T-helper 1 cell treated with Interleukin-12 subunit alpha and Interleukin-12 subunit beta and Interleukin-4 antibody, amounts not matched to agents 30 μg/mL and 1 μg/mL, for 36 hours (primary cell): ENCODE data around the gene CNGA3.
"Not testable (repeated sequence)": the region's sequence is repeated elsewhere in the genome, so short reads cannot be mapped to it uniquely, and the experiment has no call there.

Source experiments
- H3K27ac Mint-ChIP-seq: one replicate; pipeline ENCODE4 v1.8.0; 2021; ENCODE audit warnings: mild to moderate bottlenecking, mixed read lengths
- H3K27me3 Mint-ChIP-seq: one replicate; pipeline ENCODE4 v1.8.0; 2021; ENCODE audit warnings: low read depth, mixed read lengths
- H3K36me3 Mint-ChIP-seq: one replicate; pipeline ENCODE4 v1.8.0; 2021; ENCODE audit warnings: low read depth, mixed read lengths
- H3K4me1 Mint-ChIP-seq: one replicate; pipeline ENCODE4 v1.8.0; 2021; ENCODE audit warnings: low read depth, mixed read lengths
- H3K4me3 Mint-ChIP-seq: one replicate; pipeline ENCODE4 v1.8.0; 2021; ENCODE audit warnings: mild to moderate bottlenecking, moderate library complexity, mixed read lengths
- H3K9me3 Mint-ChIP-seq: one replicate; pipeline ENCODE4 v1.8.0; 2021; ENCODE audit warnings: mixed read lengths

CNGA3 gene

DNA sequence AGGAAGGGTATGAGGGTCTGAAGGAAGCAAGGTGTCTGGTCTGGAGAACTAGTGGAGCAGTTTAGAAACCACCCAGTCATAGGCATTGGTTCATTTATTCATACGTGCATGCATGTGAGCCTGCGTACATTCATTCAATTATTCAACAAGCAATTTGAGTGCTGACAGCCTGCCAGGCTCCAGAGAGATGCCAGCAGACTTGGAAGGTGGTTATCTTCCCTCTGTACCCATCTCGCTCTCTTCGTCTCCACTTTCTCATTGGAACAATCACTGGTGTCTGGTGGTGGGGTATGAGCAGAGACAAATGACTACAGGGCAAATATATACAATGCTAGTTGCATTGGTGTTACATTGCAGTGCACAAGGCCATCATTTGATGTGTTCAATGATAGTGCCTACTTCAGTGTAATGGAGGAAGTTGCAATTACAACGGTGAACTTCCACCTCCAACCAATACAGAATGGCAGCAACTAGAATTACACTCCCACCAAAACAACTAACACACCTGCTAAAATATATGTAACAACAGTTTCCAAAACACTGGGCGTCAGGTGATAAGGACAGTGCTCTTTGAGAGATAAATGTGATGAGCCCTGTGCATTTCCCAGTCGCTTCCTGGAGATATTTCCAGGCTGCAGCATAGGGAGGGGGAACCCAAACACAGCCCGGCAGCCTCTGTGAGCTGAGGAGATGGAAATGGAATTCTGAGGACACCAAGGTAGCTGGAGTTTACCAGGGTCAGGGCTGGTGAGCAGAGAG lies 32.6 kb upstream of the CNGA3 start:
- H3K36me3 Mint-ChIP-seq, result no peaks in the 10 kb centered on the region
- no peak overlapping the region for H3K27ac Mint-ChIP-seq
- no peak overlapping the region for H3K4me3 Mint-ChIP-seq
- H3K27me3 Mint-ChIP-seq, result no peaks in the 10 kb centered on the region
- H3K9me3 Mint-ChIP-seq, result peaks cover 4% of the 10 kb centered on the region
- no peaks in the 10 kb centered on the region for H3K4me1 Mint-ChIP-seq

GRCh38 chr2:98314251-98314650 lies 32.0 kb upstream of the CNGA3 start:
- no peaks in the 10 kb centered on the region for H3K4me1 Mint-ChIP-seq
- H3K36me3 Mint-ChIP-seq, result no peaks in the 10 kb centered on the region
- H3K27ac Mint-ChIP-seq, result no peak overlapping the region
- no peaks in the 10 kb centered on the region for H3K27me3 Mint-ChIP-seq
- peaks cover 8% of the 10 kb centered on the region for H3K9me3 Mint-ChIP-seq
- no peak overlapping the region for H3K4me3 Mint-ChIP-seq

- Mint-ChIP-seq H3K4me1 (no peaks in the 10 kb centered on the region), H3K27me3 (no peaks in the 10 kb centered on the region), H3K4me3 (no peak overlapping the region), H3K36me3 (no peaks in the 10 kb centered on the region), H3K9me3 (peaks cover 22% of the 10 kb centered on the region), H3K27ac (no peak overlapping the region)
These were observed 30.3 kb upstream of the CNGA3 start for GRCh38 chr2:98315957-98316356.

DNA sequence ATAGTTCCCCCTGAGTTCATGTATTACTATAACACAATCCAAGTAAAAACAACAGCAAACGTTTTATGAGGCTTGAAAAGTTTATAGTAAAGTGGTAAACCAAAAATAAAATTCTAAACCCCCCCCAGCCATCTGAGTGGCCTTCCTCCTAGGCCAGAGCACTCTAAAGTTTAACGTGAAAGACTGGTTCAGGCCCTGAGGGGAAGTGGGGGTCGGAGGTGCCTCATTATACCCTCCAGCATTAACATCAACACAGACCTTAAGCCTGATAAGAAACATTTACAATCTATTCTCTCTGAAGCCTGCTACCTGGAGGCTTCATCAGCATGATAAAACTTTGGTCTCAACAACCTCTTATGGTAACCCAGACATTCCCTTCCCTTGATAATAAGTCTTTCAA lies 29.0 kb upstream of the CNGA3 start:
- peaks cover 30% of the 10 kb centered on the region for H3K9me3 Mint-ChIP-seq
- H3K27ac Mint-ChIP-seq, result no peak overlapping the region
- no peak overlapping the region for H3K4me3 Mint-ChIP-seq
- no peaks in the 10 kb centered on the region for H3K36me3 Mint-ChIP-seq
- no peaks in the 10 kb centered on the region for H3K4me1 Mint-ChIP-seq
- H3K27me3 Mint-ChIP-seq, result no peaks in the 10 kb centered on the region

GRCh38 chr2:98320171-98320570 lies 26.1 kb upstream of the CNGA3 start:
- H3K27me3 Mint-ChIP-seq, H3K4me3 Mint-ChIP-seq, H3K36me3 Mint-ChIP-seq, H3K27ac Mint-ChIP-seq, H3K4me1 Mint-ChIP-seq: not testable (repeated sequence)
- peaks cover 38% of the 10 kb centered on the region for H3K9me3 Mint-ChIP-seq

DNA sequence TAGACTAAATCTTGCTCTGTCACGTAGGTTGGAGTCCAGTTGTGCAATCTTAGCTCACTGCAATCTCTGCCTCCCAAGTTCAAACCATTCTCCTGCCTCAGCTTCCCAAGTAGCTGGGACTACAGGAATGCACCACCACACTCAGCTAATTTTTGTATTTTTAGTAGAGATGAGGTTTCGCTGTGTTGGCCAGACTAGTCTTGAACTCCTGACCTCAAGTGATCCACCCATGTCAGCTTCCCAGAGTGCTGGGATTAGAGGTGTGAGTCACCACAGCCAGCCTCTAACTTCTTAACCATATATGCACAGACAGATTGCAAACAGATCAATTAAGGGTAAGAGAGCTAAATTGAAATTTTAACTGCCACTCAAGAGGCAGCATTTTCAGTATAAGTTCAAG lies 22.1 kb upstream of the CNGA3 start:
- H3K9me3 Mint-ChIP-seq, result peaks cover 30% of the 10 kb centered on the region
- no peaks in the 10 kb centered on the region for H3K4me1 Mint-ChIP-seq
- H3K36me3 Mint-ChIP-seq, result no peaks in the 10 kb centered on the region
- H3K4me3 Mint-ChIP-seq, result no peak overlapping the region
- H3K27ac Mint-ChIP-seq, result no peak overlapping the region
- peaks cover 4% of the 10 kb centered on the region for H3K27me3 Mint-ChIP-seq

DNA sequence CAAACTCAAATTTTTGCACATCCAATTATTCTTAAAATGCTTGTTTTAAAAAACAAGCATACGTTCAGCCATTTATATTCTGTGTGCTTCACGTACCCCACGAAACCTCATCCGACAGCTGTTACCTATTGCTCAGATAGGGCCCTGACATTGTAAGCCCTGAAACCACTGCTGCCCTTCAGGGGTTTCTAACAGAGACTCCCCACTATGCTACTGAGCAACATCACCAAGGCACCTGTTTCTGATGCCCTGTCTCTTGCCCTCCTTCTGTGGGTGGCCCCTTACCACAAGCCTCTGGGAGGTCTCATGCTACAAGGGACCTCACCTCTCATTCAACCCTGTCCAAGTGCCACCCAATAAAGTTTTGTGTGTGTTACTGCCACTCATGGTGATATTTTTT lies 18.5 kb upstream of the CNGA3 start:
- Mint-ChIP-seq H3K27ac (no peak overlapping the region), H3K4me1 (no peaks in the 10 kb centered on the region), H3K9me3 (peaks cover 7% of the 10 kb centered on the region), H3K36me3 (no peaks in the 10 kb centered on the region), H3K27me3 (peaks cover 4% of the 10 kb centered on the region), H3K4me3 (no peak overlapping the region)

DNA sequence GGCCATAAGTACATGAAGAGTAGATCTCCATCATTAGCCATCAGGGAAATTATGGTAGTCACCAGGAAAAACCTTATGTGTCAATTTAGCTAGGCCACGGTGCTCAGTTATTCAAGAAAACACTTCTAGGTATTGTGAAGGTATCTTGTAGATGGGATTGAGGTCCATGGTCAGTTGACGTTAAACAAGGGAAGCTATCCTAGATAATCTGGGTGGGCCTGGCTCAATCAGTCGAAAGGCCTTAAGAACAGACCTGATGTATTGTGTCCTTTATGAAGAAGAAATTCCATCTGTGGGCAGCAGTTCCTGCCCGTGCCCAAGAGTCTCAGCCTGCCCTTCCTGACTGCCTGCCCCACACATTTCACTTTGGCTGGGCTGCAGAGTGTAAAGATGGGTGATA lies 16.7 kb upstream of the CNGA3 start:
- H3K36me3 Mint-ChIP-seq, result no peaks in the 10 kb centered on the region
- H3K9me3 Mint-ChIP-seq, result no peaks in the 10 kb centered on the region
- H3K27me3 Mint-ChIP-seq, result peaks cover 4% of the 10 kb centered on the region
- H3K27ac Mint-ChIP-seq, result no peak overlapping the region
- H3K4me1 Mint-ChIP-seq, result no peaks in the 10 kb centered on the region
- H3K4me3 Mint-ChIP-seq, result no peak overlapping the region

DNA sequence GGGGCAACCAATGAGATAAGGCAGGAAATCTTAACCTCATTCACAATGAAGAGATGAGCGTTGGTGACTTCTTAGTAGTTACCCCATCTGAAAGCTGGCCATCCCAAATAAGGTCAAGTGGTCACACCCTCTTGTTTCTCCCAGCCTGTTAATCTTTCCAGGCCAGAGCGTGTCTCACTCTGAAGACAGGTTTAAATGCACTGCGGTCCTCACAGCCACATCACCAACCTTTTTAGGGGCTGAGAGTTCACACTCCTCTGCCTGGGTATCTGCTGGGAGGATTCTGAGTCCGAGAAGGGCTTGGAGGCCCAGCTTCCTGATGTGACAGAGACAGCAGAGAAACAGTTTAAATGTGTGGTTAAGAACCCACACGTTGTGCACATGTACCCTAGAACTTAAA lies 13.3 kb upstream of the CNGA3 start:
- H3K36me3 Mint-ChIP-seq, result no peaks in the 10 kb centered on the region
- H3K4me1 Mint-ChIP-seq, result no peaks in the 10 kb centered on the region
- no peaks in the 10 kb centered on the region for H3K9me3 Mint-ChIP-seq
- peaks cover 19% of the 10 kb centered on the region for H3K27me3 Mint-ChIP-seq
- H3K27ac Mint-ChIP-seq, result no peak overlapping the region
- no peak overlapping the region for H3K4me3 Mint-ChIP-seq

- Mint-ChIP-seq H3K36me3 (no peaks in the 10 kb centered on the region), H3K4me1 (no peaks in the 10 kb centered on the region), H3K27ac (no peak overlapping the region), H3K4me3 (no peak overlapping the region), H3K27me3 (peaks cover 16% of the 10 kb centered on the region), H3K9me3 (no peaks in the 10 kb centered on the region)
These were observed 12.3 kb upstream of the CNGA3 start for GRCh38 chr2:98333922-98334321.

GRCh38 chr2:98334439-98335078 lies 11.7 kb upstream of the CNGA3 start:
- Mint-ChIP-seq H3K4me1 (no peaks in the 10 kb centered on the region), H3K36me3 (no peaks in the 10 kb centered on the region), H3K9me3 (no peaks in the 10 kb centered on the region), H3K27me3 (peaks cover 16% of the 10 kb centered on the region), H3K4me3 (no peak overlapping the region), H3K27ac (no peak overlapping the region)

- Mint-ChIP-seq H3K36me3 (no peaks in the 10 kb centered on the region), H3K27me3 (peaks cover 16% of the 10 kb centered on the region), H3K9me3 (no peaks in the 10 kb centered on the region), H3K4me3 (no peak overlapping the region), H3K4me1 (no peaks in the 10 kb centered on the region), H3K27ac (no peak overlapping the region)
These were observed 11.0 kb upstream of the CNGA3 start for GRCh38 chr2:98335271-98335670.

DNA sequence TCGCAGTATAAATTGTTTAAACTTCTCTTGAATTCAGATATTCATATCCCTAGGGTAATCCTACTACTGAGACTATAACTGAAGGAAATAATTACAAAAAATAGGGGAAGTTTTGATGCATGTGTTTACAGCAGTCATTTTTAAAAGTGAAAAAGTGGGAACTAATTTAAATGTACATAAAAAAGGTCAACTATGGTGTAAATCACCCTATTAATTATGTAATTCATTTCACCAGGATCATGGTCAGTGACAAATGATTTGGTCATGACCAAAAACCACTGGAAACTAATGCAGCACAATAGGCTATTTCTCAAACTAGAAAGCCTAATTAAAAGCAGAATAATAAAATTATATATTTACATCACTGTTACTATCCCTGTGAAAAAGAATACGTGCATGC lies 5.0 kb upstream of the CNGA3 start:
- Mint-ChIP-seq H3K4me1 (no peaks in the 10 kb centered on the region), H3K4me3 (no peak overlapping the region), H3K36me3 (no peaks in the 10 kb centered on the region), H3K27ac (no peak overlapping the region), H3K27me3 (peaks cover 26% of the 10 kb centered on the region), H3K9me3 (no peaks in the 10 kb centered on the region)

GRCh38 chr2:98343285-98343684 lies 3.0 kb upstream of the CNGA3 start:
- Mint-ChIP-seq H3K27me3 (peaks cover 36% of the 10 kb centered on the region), H3K4me1 (no peaks in the 10 kb centered on the region), H3K36me3 (no peaks in the 10 kb centered on the region), H3K9me3 (no peaks in the 10 kb centered on the region), H3K4me3 (no peak overlapping the region), H3K27ac (no peak overlapping the region)

- H3K9me3 Mint-ChIP-seq, result peaks cover 3% of the 10 kb centered on the region
- no peaks in the 10 kb centered on the region for H3K4me1 Mint-ChIP-seq
- peaks cover 69% of the 10 kb centered on the region for H3K27me3 Mint-ChIP-seq
- no peak overlapping the region for H3K4me3 Mint-ChIP-seq
- H3K36me3 Mint-ChIP-seq, result no peaks in the 10 kb centered on the region
- no peak overlapping the region for H3K27ac Mint-ChIP-seq
These were observed 1.2 kb downstream of the CNGA3 start for GRCh38 chr2:98347298-98348065.
